Stimulated activated CD4-positive, alpha-beta T cell treated with anti-CD3 and anti-CD28 coated beads, Interleukin-4, amount 100 ng/mL, for 24 hours (primary cell): ENCODE measurements around the gene SIGLEC15.

Experiments
- DNase-seq: peaks from one replicate; pipeline ENCODE4 v3.0.0-alpha.2; 2020

SIGLEC15 gene

GRCh38 chr18:45887585-45887984, 62.1 kb downstream of the SIGLEC15 start:
- no peak for DNase-seq

- no peak for DNase-seq
These were observed 64.1 kb downstream of the SIGLEC15 start for GRCh38 chr18:45889419-45890064.

DNA sequence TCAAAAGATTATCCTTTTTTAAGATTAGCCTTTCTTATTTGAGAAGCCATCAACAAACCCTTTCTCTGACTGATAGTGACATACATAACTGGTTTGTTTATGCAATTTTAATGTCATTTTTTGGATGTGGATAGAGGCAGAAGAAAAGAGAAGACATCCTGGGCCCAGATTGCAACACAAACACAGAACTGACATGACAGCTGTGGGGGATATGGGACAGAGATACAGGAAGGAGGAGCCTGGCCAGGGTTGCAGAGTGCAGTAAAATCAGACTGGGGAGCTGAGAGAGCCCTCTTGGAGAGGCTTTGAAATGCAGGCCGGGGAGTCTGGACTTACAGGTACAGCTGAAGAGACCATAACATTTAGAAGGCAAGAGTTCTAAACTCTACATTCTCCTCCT, 65.1 kb downstream of the SIGLEC15 start:
- no peak for DNase-seq

- DNase-seq, result no peak
These were observed 66.3 kb downstream of the SIGLEC15 start for GRCh38 chr18:45891806-45892205.
